ENCODE data around the gene HDAC6.

HDAC6 gene

GRCh38 chrX:48801280-48802088, at the start of gene HDAC6:
Gene HDAC6 (plus strand): TSS chrX:48802067. CDS start chrX:48802693, 626 bp downstream.
- peak; percentile 87 to 89 for DNase-seq (ENCODE audit: low read depth in 2 of 2)

- no peak for DNase-seq (ENCODE audit: low read depth in 2 of 2)
These were observed 49.4 kb upstream of the HDAC6 start for GRCh38 chrX:48752498-48752897.

GRCh38 chrX:48753708-48754228, 48.1 kb upstream of the HDAC6 start:
- DNase-seq (ENCODE audit: low read depth in 2 of 2) = no peak

DNA sequence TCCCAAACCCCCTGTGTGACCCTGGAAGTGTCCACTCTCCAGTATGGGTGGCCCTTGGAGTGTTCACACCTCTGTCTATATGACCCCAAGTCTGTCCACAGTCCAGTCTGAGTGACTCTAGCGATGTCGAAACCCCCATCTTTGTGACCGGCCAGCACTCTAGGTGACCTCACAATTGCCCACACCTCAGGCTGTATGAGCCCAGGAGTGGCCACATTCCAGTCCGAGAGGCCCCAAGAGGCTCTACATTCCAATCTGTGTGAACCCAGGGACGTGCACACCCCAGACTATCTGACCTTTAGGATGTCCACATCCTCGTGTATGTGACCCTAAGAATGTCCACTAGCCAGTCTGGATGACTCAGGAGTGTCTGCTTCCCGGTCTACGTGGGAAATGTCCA, 47.6 kb upstream of the HDAC6 start:
- DNase-seq (ENCODE audit: low read depth in 2 of 2) = no peak

GRCh38 chrX:48761674-48762471, 40.0 kb upstream of the HDAC6 start, which contains the start of gene GLOD5:
Gene GLOD5 (plus strand): TSS chrX:48761747. CDS start chrX:48761791, 44 bp downstream.
- DNase-seq (ENCODE audit: low read depth in 2 of 2) = no peak

DNA sequence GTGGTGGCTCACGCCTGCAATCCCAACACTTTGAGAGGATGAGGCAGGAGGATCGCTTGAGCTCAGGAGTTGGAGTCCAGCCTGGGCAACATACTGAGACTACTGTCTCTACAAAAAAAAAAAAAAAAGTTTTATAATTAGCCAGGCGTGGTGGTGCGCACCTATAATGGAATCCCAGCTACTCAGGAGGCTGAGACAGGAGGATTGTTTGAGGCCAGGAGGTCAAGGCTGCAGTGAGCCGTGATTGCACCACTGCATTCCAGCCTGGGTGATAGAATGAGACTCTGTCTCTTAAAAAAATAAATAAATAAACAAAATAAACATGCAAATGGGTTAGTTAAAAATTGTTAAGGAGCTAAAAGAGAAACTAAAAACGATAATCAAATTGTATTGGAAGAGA, 32.6 kb upstream of the HDAC6 start:
- no peak for DNase-seq (ENCODE audit: low read depth in 2 of 2)

GRCh38 chrX:48770296-48770695, 31.6 kb upstream of the HDAC6 start:
- no peak for DNase-seq (ENCODE audit: low read depth in 2 of 2)

DNA sequence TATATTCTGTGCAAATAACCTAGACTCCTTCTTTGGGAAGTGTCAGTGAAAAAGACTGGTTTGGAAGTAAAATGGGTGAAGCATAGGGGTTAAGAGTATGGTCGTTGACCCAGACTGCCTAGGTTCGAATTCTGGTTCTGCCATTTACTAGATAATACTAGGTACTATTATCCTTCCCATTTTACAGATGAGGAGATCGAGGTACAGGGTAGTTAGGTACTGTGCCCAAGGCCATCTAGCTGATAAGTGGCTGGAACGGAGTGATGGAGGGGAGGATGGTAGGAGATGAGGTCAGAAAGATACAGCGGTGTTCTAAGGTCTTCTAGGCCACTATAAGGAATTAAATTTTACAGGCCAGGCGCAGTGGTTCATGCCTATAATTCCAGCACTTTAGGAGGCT, 29.3 kb upstream of the HDAC6 start:
- DNase-seq (ENCODE audit: low read depth in 2 of 2) = no peak

- no peak for DNase-seq (ENCODE audit: low read depth in 2 of 2)
These were observed 24.9 kb upstream of the HDAC6 start for GRCh38 chrX:48776818-48777439.

GRCh38 chrX:48779399-48779798, 22.5 kb upstream of the HDAC6 start:
- no peak for DNase-seq (ENCODE audit: low read depth in 2 of 2)

- no peak for DNase-seq (ENCODE audit: low read depth in 2 of 2)
These were observed 20.2 kb upstream of the HDAC6 start for GRCh38 chrX:48781705-48782104.

GRCh38 chrX:48782216-48782615, 19.7 kb upstream of the HDAC6 start:
- DNase-seq (ENCODE audit: low read depth in 2 of 2) = no peak

DNA sequence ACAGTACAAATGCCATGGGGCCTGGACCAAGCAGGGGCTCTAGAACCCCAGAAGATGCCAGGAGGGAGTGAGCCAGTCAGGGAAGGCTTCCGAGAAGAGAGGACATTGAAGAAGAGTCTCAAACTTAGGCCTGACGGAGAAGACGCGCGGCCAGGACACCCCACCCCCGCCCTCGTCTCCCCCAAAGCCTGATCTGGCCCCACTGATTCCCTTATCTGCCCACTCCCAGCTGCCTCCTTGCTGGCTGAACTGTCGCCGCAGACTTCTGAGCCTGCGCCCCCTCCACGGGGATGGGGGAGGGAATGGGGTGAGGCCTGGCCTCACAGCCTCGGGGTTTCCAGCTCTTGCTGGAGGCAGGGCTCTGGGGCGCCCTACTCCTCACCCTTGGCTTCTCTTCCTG, 19.1 kb upstream of the HDAC6 start:
- DNase-seq (ENCODE audit: low read depth in 2 of 2) = no peak

- no peak for DNase-seq (ENCODE audit: low read depth in 2 of 2)
These were observed 17.1 kb upstream of the HDAC6 start for GRCh38 chrX:48784726-48785125.

GRCh38 chrX:48785186-48785539, 16.7 kb upstream of the HDAC6 start:
- DNase-seq (ENCODE audit: low read depth in 2 of 2) = no peak

GRCh38 chrX:48785540-48786214, 16.2 kb upstream of the HDAC6 start:
- no peak for DNase-seq (ENCODE audit: low read depth in 2 of 2)

DNA sequence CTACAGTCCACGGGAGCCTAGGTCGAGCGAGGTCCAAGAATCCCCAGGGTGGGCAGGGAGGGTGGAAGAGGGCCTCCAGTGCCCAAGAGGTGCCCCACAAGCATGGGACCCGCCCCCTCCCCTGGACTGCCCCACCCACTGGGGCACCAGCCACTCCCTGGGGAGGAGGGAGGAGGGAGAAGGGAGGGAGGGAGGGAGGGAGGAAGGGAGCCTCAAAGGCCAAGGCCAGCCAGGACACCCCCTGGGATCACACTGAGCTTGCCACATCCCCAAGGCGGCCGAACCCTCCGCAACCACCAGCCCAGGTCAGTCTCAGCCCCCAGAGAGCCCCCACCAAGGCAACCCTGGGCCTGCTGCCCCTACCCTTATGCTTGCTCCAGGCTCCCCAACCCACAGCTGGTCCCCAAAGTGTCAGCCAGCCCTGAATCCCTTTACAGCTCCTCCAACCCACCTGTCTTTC, 15.5 kb upstream of the HDAC6 start, which contains the start of gene GATA1:
Gene GATA1, plus strand, starts transcription at position 250 of the 460 bp plus-strand sequence. CDS start 4,520 bp downstream, outside the sequence.
- no peak for DNase-seq (ENCODE audit: low read depth in 2 of 2)

DNA sequence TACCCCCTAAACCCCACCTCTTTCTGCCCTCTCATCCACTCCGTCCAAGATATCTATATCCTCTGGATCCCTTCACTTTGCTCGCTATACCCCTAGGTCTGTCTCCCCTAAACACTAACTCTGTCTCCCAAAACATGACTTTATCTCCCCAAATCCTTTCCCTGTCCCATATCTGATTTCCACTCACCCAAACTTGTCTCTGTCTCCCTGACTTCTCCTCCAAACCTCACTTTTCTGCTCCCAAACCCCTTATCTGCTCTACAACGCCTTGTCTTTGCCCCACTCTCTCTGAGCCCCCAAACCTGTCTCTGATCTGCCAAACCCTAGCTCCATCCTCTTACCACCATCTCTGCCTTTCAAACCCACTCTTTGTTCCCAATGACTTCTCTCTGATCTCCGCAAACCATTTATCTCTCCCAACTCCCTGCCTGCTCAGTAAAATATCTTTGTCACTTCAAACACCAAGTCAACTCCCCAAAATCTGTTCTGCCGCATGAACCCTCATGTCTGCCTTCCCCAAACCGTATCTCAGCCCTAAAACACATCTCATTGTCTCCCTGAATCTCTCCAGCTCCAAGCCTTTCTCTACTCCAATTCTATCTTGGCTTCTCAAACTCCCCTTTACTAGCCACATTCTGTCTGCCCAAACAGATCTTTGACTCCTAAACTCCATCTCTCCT, 14.9 kb upstream of the HDAC6 start:
- DNase-seq (ENCODE audit: low read depth in 2 of 2) = no peak

DNA sequence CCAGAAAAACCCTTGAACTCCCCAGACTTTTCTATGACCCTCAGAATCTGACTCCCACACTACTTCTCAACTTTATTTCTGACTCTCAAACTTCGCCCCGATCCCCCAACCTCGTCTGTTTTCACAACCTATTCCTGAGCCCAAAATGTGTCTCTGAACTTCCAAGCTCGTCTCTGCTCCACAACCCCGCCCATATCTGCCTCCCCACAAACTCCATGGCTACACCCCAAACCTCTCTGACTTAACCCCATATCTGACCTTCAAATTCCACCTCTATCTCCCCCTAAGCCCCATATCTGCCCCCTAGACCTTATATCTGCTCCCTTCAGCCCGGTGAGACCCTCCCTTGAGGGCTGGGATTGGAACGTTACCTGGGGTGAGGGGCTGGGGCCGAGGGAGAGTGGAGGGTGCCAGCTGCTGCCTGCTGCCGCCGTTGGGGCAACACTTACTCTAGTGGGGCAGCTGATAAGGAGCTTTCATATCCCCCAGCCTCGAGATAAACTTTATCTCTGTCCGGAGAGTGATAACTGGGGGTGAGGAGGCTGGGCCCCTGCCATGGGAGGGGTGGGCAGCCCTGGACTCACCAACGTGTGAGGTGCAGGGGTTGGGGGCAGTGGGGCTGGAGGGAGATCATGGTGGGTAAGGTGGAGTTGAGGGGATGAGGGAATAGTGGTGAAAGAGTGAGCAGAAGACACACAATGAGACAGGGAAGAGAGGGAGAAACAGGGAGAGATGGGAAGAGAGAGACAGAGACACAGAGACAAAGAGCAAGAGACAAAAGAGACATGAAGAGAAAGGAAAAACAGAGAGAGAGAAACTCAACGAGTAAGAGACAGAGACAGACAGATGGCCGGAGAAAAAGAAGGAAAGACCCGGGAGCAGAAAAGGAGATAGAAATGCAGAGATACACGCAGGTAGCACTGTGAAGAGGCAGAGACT, 14.1 kb upstream of the HDAC6 start:
- DNase-seq (ENCODE audit: low read depth in 2 of 2) = no peak

Measured in stimulated activated CD8-positive, alpha-beta memory T cell treated with anti-CD3 and anti-CD28 coated beads, Interleukin-2, amount 100 ng/mL, for 1 hour (primary cell).